Fibroblast of lung (primary cell): ENCODE results near the gene WTAP. TPM values are rescaled to one million over a fixed set of nuclear protein-coding genes. Genes with fewer than 3 reads are reported as not detected.

Experiments
- DNase-seq, 2 donors: peaks; one replicate each; pipeline versions ENCODE4 v3.0.0 to v3.0.0-alpha.2; 2010; ENCODE audit warnings: low read depth in 2 of 2
- H2AFZ ChIP-seq: 2 replicates; pipeline ENCODE4 v1.5.1; 2012; ENCODE audit warnings: low read length, control low read depth, inconsistent platforms
- H3K27ac ChIP-seq: 2 replicates; pipeline ENCODE4 v1.5.1; 2011; ENCODE audit warnings: low read length, control low read depth; ENCODE audit not compliant: insufficient read depth
- H3K27me3 ChIP-seq: 2 replicates; pipeline ENCODE4 v1.5.1; 2011; ENCODE audit warnings: mild to moderate bottlenecking, low read length; ENCODE audit not compliant: control insufficient read depth, insufficient read depth
- H3K36me3 ChIP-seq: 2 replicates; pipeline ENCODE4 v1.5.1; 2011; ENCODE audit warnings: low read length; ENCODE audit not compliant: control insufficient read depth, insufficient read depth
- H3K4me1 ChIP-seq: 2 replicates; pipeline ENCODE4 v1.5.1; 2011; ENCODE audit warnings: low read length; ENCODE audit not compliant: control insufficient read depth, insufficient read depth; ENCODE audit errors: extremely low read depth
- H3K4me2 ChIP-seq: 2 replicates; pipeline ENCODE4 v1.5.1; 2011; ENCODE audit warnings: low read length, control low read depth; ENCODE audit not compliant: insufficient read depth; ENCODE audit errors: extremely low read depth
- H3K4me3 ChIP-seq, 4 experiments: fragments of 200-600 bp in 1 of 4; sonication (generic) in 1 of 4; replicated peaks in 1 of 4; 2 replicates each; pipeline ENCODE4 v1.5.1; 2011 to 2016; ENCODE audit warnings: low read length in 4 of 4, low read depth in 3 of 4, mild to moderate bottlenecking in 3 of 4, control low read depth in 2 of 4, inconsistent platforms in 1 of 4, mixed read lengths in 1 of 4; ENCODE audit not compliant: insufficient read depth in 1 of 4; ENCODE audit errors: control extremely low read depth in 1 of 4
- H3K79me2 ChIP-seq: 2 replicates; pipeline ENCODE4 v1.5.1; 2012; ENCODE audit warnings: mild to moderate bottlenecking, low read length, inconsistent platforms; ENCODE audit not compliant: control insufficient read depth, insufficient read depth
- H3K9ac ChIP-seq: 2 replicates; pipeline ENCODE4 v1.5.1; 2011; ENCODE audit warnings: mild to moderate bottlenecking, low read length, control low read depth; ENCODE audit not compliant: insufficient read depth
- H3K9me3 ChIP-seq: 2 replicates; pipeline ENCODE4 v1.5.1; 2012; ENCODE audit warnings: low read depth, low read length; ENCODE audit not compliant: control insufficient read depth, insufficient read depth
- H4K20me1 ChIP-seq: 2 replicates; pipeline ENCODE4 v1.5.1; 2011; ENCODE audit warnings: low read length; ENCODE audit not compliant: control insufficient read depth, insufficient read depth; ENCODE audit errors: extremely low read depth
- EZH2 ChIP-seq: IDR thresholded peaks from 2 replicates; pipeline ENCODE4 v1.5.1; 2012; ENCODE audit warnings: low read length, control low read depth, mild to moderate bottlenecking; ENCODE audit errors: missing control alignments
- polyA plus RNA-seq, 2 donors: library from polyadenylated mRNA; depleted of rRNA in 1 of 2; stranded (reverse) in 1 of 2; unstranded in 1 of 2; fragments of >200 nt; gene quantifications; 2 replicates each; pipeline ENCODE4 v1.2.1, GENCODE V29; 2011 to 2012; ENCODE audit warnings: missing spikeins in 1 of 2
- total RNA-seq: library from RNA; depleted of rRNA; stranded (reverse); fragments of >200 nt; gene quantifications from 2 replicates; pipeline ENCODE4 v1.2.1, GENCODE V29; 2014
- TF ChIP-seq, protein P1 (sequence below), 2 donors: IDR thresholded peaks in 1 of 2; conservative IDR thresholded peaks in 1 of 2; 1 replicate in 1 of 2; 2 replicates in 1 of 2; pipeline ENCODE4 v1.5.1; 2011 to 2012; ENCODE audit warnings: low read length in 2 of 2, control low read depth in 1 of 2, inconsistent platforms in 1 of 2, low read depth in 1 of 2, mild to moderate bottlenecking in 1 of 2

WTAP gene
- total and polyA plus RNA-seq, 2 donors (not counting 1 experiment from before 2014, with no cell fraction given) = 52.7 to 124 TPM

DNA sequence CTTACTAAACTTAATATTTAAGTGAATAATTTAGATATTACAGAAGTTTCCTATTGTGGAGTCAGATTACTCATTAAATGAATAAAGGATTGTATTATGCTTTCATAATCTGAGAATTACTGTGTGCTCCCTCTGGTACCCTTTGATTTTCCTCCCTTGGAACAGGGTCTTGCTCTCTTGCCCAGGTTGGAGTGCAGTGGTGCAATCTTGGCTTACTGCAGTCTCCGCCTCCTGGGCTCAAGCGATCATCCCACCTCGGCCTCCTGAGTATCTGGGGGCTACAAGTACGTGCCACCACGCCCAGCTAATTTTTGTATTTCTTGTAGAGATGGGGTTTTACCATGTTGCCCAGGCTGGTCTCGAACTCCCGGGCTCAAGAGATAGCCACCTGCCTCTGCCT, 9.6 kb downstream of the WTAP start:
- H2AFZ ChIP-seq = no peak overlapping the region
- TF ChIP-seq EZH2 = no peak
- TF ChIP-seq, protein P1, sequence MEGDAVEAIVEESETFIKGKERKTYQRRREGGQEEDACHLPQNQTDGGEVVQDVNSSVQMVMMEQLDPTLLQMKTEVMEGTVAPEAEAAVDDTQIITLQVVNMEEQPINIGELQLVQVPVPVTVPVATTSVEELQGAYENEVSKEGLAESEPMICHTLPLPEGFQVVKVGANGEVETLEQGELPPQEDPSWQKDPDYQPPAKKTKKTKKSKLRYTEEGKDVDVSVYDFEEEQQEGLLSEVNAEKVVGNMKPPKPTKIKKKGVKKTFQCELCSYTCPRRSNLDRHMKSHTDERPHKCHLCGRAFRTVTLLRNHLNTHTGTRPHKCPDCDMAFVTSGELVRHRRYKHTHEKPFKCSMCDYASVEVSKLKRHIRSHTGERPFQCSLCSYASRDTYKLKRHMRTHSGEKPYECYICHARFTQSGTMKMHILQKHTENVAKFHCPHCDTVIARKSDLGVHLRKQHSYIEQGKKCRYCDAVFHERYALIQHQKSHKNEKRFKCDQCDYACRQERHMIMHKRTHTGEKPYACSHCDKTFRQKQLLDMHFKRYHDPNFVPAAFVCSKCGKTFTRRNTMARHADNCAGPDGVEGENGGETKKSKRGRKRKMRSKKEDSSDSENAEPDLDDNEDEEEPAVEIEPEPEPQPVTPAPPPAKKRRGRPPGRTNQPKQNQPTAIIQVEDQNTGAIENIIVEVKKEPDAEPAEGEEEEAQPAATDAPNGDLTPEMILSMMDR (conservative IDR thresholded peaks at IDR 0.05 in 1 of 2, IDR thresholded peaks at IDR 0.05 in 1 of 2; ENCODE audit: low read depth in 1 of 2, low read length in 2 of 2) = no peak
- H3K4me3 ChIP-seq = no peak overlapping the region
- no peak overlapping the region for H3K9ac ChIP-seq
- no peaks in the 10 kb centered on the region for H3K9me3 ChIP-seq
- no peak for DNase-seq
- H3K36me3 ChIP-seq = peaks cover 4% of the 10 kb centered on the region
- no peaks in the 10 kb centered on the region for H3K4me1 ChIP-seq
- H3K27me3 ChIP-seq = no peaks in the 10 kb centered on the region
- no peak overlapping the region for H3K4me2 ChIP-seq
- peaks cover 87% of the 10 kb centered on the region for H3K79me2 ChIP-seq
- H3K27ac ChIP-seq = no peak overlapping the region
- H4K20me1 ChIP-seq = peaks cover 2% of the 10 kb centered on the region

DNA sequence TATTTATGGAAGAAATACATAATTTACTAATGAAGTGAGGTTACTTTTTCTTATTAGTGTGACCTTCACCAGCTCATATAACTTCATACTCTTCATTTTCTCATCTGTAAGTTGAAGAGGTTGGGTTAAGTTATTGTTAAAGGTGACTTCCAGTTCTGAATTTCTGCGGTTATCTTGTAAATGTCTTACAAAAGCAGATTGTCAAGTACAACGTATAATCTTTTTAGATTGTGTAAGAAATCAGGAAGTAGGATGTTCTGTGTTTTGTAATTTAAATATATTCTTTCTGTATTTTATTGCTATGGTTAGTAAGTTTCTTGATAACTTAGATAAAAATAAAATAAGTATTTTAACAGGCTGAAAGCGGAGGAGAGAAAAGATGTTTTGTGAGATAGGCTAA, 12.0 kb downstream of the WTAP start:
- Histone ChIP-seq H2AFZ (no peak overlapping the region), H3K27me3 (no peaks in the 10 kb centered on the region), H3K36me3 (peaks cover 6% of the 10 kb centered on the region), H3K4me1 (no peaks in the 10 kb centered on the region), H3K9ac (no peak overlapping the region), H3K4me3 (no peak overlapping the region), H3K27ac (no peak overlapping the region), H4K20me1 (peaks cover 2% of the 10 kb centered on the region), H3K4me2 (no peak overlapping the region), H3K9me3 (no peaks in the 10 kb centered on the region), H3K79me2 (peaks cover 67% of the 10 kb centered on the region)
- DNase-seq = no peak
- no peak for TF ChIP-seq EZH2
- TF ChIP-seq, protein P1 (conservative IDR thresholded peaks at IDR 0.05 in 1 of 2, IDR thresholded peaks at IDR 0.05 in 1 of 2; ENCODE audit: low read depth in 1 of 2, low read length in 2 of 2) = no peak

DNA sequence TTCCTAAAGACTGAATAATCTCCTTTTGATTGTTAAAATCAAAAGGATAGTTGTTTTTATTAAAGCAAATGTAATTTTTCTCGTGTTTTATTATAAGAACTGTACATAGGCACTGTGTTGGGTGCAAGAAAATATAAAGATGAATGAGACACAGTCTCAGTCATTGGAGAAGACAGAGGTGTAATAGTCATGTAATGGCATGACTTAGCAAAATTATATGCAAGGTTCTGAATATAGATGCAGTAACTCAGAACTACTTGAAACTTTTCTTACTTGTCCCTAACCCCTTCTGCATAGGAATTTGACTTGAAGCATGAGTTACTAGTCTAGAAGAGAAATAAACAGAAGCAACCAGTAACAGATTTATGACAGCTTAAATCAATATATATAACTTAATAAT, 14.9 kb downstream of the WTAP start:
- peaks cover 11% of the 10 kb centered on the region for H3K36me3 ChIP-seq
- H3K4me1 ChIP-seq = no peaks in the 10 kb centered on the region
- TF ChIP-seq EZH2 = no peak
- H3K9ac ChIP-seq = no peak overlapping the region
- no peak overlapping the region for H3K4me2 ChIP-seq
- no peak overlapping the region for H2AFZ ChIP-seq
- no peaks in the 10 kb centered on the region for H4K20me1 ChIP-seq
- peaks cover 43% of the 10 kb centered on the region for H3K79me2 ChIP-seq
- no peaks in the 10 kb centered on the region for H3K9me3 ChIP-seq
- H3K27ac ChIP-seq = no peak overlapping the region
- DNase-seq = no peak
- H3K27me3 ChIP-seq = no peaks in the 10 kb centered on the region
- H3K4me3 ChIP-seq = no peak overlapping the region
